Astrocyte (in vitro differentiated cells and primary cell): ENCODE measurements around the gene SSH2. TPM values are rescaled to one million over a fixed set of nuclear protein-coding genes. Genes with fewer than 3 reads are reported as not detected.
"Not testable (repeated sequence)": the region's sequence is repeated elsewhere in the genome, so short reads cannot be mapped to it uniquely, and the experiment has no call there.

Experiments
- DNase-seq: peaks from one replicate; pipeline ENCODE4 v3.0.0-alpha.2; 2010; ENCODE audit warnings: low read depth
- FAIRE-seq: peaks from 2 replicates; lab custom pipeline; 2011; peaks lifted over from hg19 to GRCh38; lab: Jason Lieb, UNC
- H2AFZ ChIP-seq: 2 replicates; pipeline ENCODE4 v1.6.0; 2012; ENCODE audit warnings: low read depth, low read length, inconsistent platforms
- H3K27ac ChIP-seq: 2 replicates; pipeline ENCODE4 v1.5.1; 2011; ENCODE audit warnings: low read depth, low read length, inconsistent platforms
- H3K27me3 ChIP-seq: 2 replicates; pipeline ENCODE4 v1.6.0; 2011; ENCODE audit warnings: low read length, inconsistent platforms; ENCODE audit not compliant: insufficient read depth
- H3K36me3 ChIP-seq: 2 replicates; pipeline ENCODE4 v1.5.1; 2011; ENCODE audit warnings: low read length, inconsistent platforms; ENCODE audit not compliant: insufficient read depth
- H3K4me1 ChIP-seq: 2 replicates; pipeline ENCODE4 v1.5.1; 2011; ENCODE audit warnings: low read length, inconsistent platforms; ENCODE audit not compliant: insufficient read depth
- H3K4me2 ChIP-seq: 2 replicates; pipeline ENCODE4 v1.6.0; 2012; ENCODE audit warnings: low read length, inconsistent platforms
- H3K4me3 ChIP-seq: 2 replicates; pipeline ENCODE4 v1.5.1; 2011; ENCODE audit warnings: low read depth, mild to moderate bottlenecking, low read length, inconsistent platforms; ENCODE audit not compliant: insufficient read depth
- H3K79me2 ChIP-seq: 2 replicates; pipeline ENCODE4 v1.6.0; 2012; ENCODE audit warnings: mild to moderate bottlenecking, low read length, inconsistent platforms; ENCODE audit not compliant: insufficient read depth
- H3K9ac ChIP-seq: 2 replicates; pipeline ENCODE4 v1.6.0; 2012; ENCODE audit warnings: mild to moderate bottlenecking, low read length, inconsistent platforms
- H3K9me3 ChIP-seq: 2 replicates; pipeline ENCODE4 v1.5.1; 2012; ENCODE audit warnings: low read depth, mild to moderate bottlenecking, low read length, inconsistent platforms; ENCODE audit not compliant: insufficient read depth
- H4K20me1 ChIP-seq: 2 replicates; pipeline ENCODE4 v1.6.0; 2012; ENCODE audit warnings: low read length, inconsistent platforms; ENCODE audit not compliant: insufficient read depth
- H3K27ac Mint-ChIP-seq: one replicate; pipeline ENCODE4 v1.8.0; 2021; ENCODE audit warnings: mild to moderate bottlenecking, mixed read lengths; ENCODE audit not compliant: unreplicated experiment
- H3K27me3 Mint-ChIP-seq: one replicate; pipeline ENCODE4 v1.8.0; 2021; ENCODE audit warnings: low read depth, mixed read lengths; ENCODE audit not compliant: unreplicated experiment
- H3K36me3 Mint-ChIP-seq: one replicate; pipeline ENCODE4 v1.8.0; 2021; ENCODE audit warnings: low read depth, mixed read lengths; ENCODE audit not compliant: unreplicated experiment
- H3K4me1 Mint-ChIP-seq: one replicate; pipeline ENCODE4 v1.8.0; 2021; ENCODE audit warnings: low read depth, mixed read lengths; ENCODE audit not compliant: unreplicated experiment
- H3K4me3 Mint-ChIP-seq: one replicate; pipeline ENCODE4 v1.8.0; 2021; ENCODE audit warnings: mild to moderate bottlenecking, moderate library complexity, mixed read lengths; ENCODE audit not compliant: unreplicated experiment
- H3K9me3 Mint-ChIP-seq: one replicate; pipeline ENCODE4 v1.8.0; 2021; ENCODE audit warnings: mild to moderate bottlenecking, mixed read lengths; ENCODE audit not compliant: unreplicated experiment
- CTCF ChIP-seq: IDR thresholded peaks from 2 replicates; pipeline ENCODE4 v1.5.1; 2011; ENCODE audit warnings: low read depth, mild to moderate bottlenecking, inconsistent platforms, low read length, moderate library complexity; ENCODE audit not compliant: insufficient read depth
- EZH2 ChIP-seq: IDR thresholded peaks from 2 replicates; pipeline ENCODE4 v1.6.1; 2012; ENCODE audit warnings: mild to moderate bottlenecking, low read length, inconsistent platforms; ENCODE audit not compliant: insufficient read depth
- total RNA-seq: library from RNA; stranded (reverse); gene quantifications from 2 replicates; pipeline ENCODE4 v1.2.1, GENCODE V29; 2021

SSH2 gene
- total RNA-seq, 1 donor from 2014 or later: 31.1 TPM

DNA sequence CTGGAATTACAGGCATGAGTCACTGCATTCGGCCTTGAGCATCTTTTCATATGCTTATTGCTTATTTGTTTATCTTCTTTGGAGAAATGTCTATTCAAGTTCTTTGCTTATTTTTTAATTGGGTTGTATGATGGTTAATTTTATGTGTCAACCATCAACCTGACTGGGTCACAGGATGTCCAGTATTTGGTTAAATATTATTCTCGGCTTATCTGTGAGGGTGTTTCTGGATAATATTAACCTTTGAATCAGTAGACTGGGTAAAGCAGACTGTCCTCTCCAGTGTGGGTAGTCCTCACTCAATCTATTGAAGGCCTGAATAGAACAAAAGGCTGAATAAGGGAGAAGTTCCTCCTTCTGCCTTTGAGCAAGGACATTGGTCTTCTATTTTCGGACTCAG lies 142.0 kb downstream of the SSH2 start:
- Histone ChIP-seq H3K27ac (no peak overlapping the region), H4K20me1 (no peaks in the 10 kb centered on the region), H3K36me3 (peaks cover 2% of the 10 kb centered on the region), H3K79me2 (no peaks in the 10 kb centered on the region), H3K9me3 (no peaks in the 10 kb centered on the region), H3K4me2 (no peak overlapping the region), H3K9ac (no peak overlapping the region), H3K4me3 (no peak overlapping the region), H3K4me1 (no peaks in the 10 kb centered on the region), H2AFZ (no peak overlapping the region), H3K27me3 (no peaks in the 10 kb centered on the region)
- DNase-seq (no peak), FAIRE-seq (no peak)
- H3K4me1 Mint-ChIP-seq: peaks cover 12% of the 10 kb centered on the region
- no peak overlapping the region for H3K27ac Mint-ChIP-seq
- no peak overlapping the region for H3K4me3 Mint-ChIP-seq
- H3K9me3 Mint-ChIP-seq: no peaks in the 10 kb centered on the region
- H3K27me3 Mint-ChIP-seq: no peaks in the 10 kb centered on the region
- H3K36me3 Mint-ChIP-seq: peaks cover 22% of the 10 kb centered on the region
- TF ChIP-seq EZH2 (no peak), CTCF (no peak)

DNA sequence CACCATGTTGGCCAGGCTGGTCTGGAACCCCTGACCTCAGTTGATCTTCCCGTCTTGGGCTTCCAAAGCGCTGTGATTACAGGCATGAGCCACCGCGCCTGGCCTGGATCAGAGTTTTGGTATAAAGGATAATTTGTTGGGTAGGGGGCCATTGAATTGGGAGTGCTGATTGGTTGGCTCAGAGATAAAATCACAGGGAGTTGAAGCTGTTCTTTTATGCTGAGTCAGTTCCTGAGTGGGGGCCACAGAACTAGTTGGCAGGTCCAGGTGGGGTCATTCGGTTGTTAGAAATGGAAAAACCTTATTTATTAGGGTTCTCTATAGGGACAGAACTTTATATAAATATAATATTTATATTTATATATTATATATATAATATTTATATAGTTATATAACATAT lies 147.1 kb downstream of the SSH2 start:
- Histone ChIP-seq H3K27ac (no peak overlapping the region), H3K27me3 (no peaks in the 10 kb centered on the region), H2AFZ (no peak overlapping the region), H3K79me2 (no peaks in the 10 kb centered on the region), H3K9ac (no peak overlapping the region), H4K20me1 (no peaks in the 10 kb centered on the region), H3K36me3 (peaks cover 2% of the 10 kb centered on the region), H3K4me3 (no peak overlapping the region), H3K9me3 (no peaks in the 10 kb centered on the region), H3K4me2 (no peak overlapping the region), H3K4me1 (no peaks in the 10 kb centered on the region)
- Mint-ChIP-seq H3K4me1 (peaks cover 5% of the 10 kb centered on the region), H3K36me3 (peaks cover 4% of the 10 kb centered on the region), H3K9me3 (no peaks in the 10 kb centered on the region), H3K27ac (no peak overlapping the region), H3K4me3 (no peak overlapping the region), H3K27me3 (no peaks in the 10 kb centered on the region)
- DNase-seq (no peak), FAIRE-seq (no peak)
- TF ChIP-seq CTCF (no peak), EZH2 (no peak)

DNA sequence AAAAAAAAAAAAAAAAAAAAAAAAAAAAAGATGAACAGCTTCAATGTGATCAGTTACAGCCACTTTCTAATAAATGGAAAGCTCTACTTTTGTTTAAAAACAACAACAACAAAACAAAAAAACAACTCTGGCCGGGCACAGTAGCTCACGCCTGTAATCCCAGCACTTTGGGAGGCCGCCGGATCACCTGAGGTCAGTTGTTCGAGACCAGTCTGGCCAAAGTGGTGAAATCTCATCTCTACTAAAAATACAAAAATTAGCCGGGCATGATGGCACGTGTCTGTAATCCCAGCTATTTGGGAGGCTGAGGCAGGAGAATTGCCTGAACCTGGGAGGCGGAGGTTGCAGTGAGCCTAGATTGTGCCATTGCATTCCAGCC lies 150.2 kb downstream of the SSH2 start:
- not testable (repeated sequence) for H3K4me3 ChIP-seq, H3K27me3 ChIP-seq, DNase-seq, H3K4me3 Mint-ChIP-seq, H3K36me3 ChIP-seq, H3K4me1 Mint-ChIP-seq, H3K79me2 ChIP-seq, H3K4me2 ChIP-seq, H3K27ac ChIP-seq, H3K27me3 Mint-ChIP-seq, FAIRE-seq, H3K4me1 ChIP-seq, H2AFZ ChIP-seq, H3K27ac Mint-ChIP-seq, H3K9me3 Mint-ChIP-seq, H3K9me3 ChIP-seq, H3K9ac ChIP-seq, H4K20me1 ChIP-seq
- H3K36me3 Mint-ChIP-seq: peaks cover 13% of the 10 kb centered on the region
